B cell (primary cell): ENCODE results near the gene CPPED1. TPM values are rescaled to one million over a fixed set of nuclear protein-coding genes. Genes with fewer than 3 reads are reported as not detected.

Experiments
- ATAC-seq: fragments of 200-7000 bp; cut with Tn5 transposase; one replicate; pipeline ENCODE4 v1.10.0; 2021; ENCODE audit warnings: low read depth, mild to moderate bottlenecking, moderate number of reproducible peaks, moderate library complexity
- CTCF ChIA-PET: fragments of 350-600 bp; sonication (Branson Sonifier 250); formaldehyde crosslinking; loops from one replicate; lab custom pipeline; 2021; ENCODE audit warnings: antibody characterized with exemption, inconsistent platforms; lab: Charles Lee
- POLR2A ChIA-PET: fragments of 350-600 bp; sonication (Branson Sonifier 250); formaldehyde crosslinking; loops from one replicate; lab custom pipeline; 2021; ENCODE audit warnings: antibody characterized with exemption; lab: Charles Lee
- DNase-seq: peaks from one replicate; pipeline ENCODE4 v3.0.0; 2013
- H2AFZ ChIP-seq: 2 replicates; pipeline ENCODE4 v1.6.1; 2012; ENCODE audit warnings: mild to moderate bottlenecking, low read depth, low read length; ENCODE audit not compliant: insufficient read depth, poor library complexity, severe bottlenecking
- H3K27ac ChIP-seq, 2 donors: 1 replicate in 1 of 2; 2 replicates in 1 of 2; pipeline ENCODE4 v1.5.1; 2012 to 2013; ENCODE audit warnings: low read length in 2 of 2, mild to moderate bottlenecking in 2 of 2, moderate library complexity in 1 of 2
- H3K27me3 ChIP-seq, 4 experiments: fragments of 200-600 bp in 1 of 4; sonication (generic) in 1 of 4; replicated peaks in 1 of 4; 1 replicate in 2 of 4; 2 replicates in 2 of 4; pipeline versions ENCODE4 v1.6.1 to v1.7.0; 2013 to 2016; ENCODE audit warnings: low read length in 3 of 4, mild to moderate bottlenecking in 2 of 4, mixed read lengths in 1 of 4, moderate library complexity in 1 of 4; ENCODE audit not compliant: insufficient read depth in 4 of 4, control insufficient read depth in 3 of 4; ENCODE audit errors: control extremely low read depth in 1 of 4
- H3K36me3 ChIP-seq, 2 experiments: replicated peaks in 1 of 2; 1 replicate in 1 of 2; 2 replicates in 1 of 2; pipeline versions ENCODE4 v1.6.1 to v1.7.1; 2013; ENCODE audit warnings: low read length in 1 of 2; ENCODE audit not compliant: insufficient read depth in 2 of 2, control insufficient read depth in 1 of 2; ENCODE audit errors: control extremely low read depth in 1 of 2, extremely low read depth in 1 of 2
- H3K4me1 ChIP-seq, 2 donors: fragments of 200-600 bp in 1 of 2; sonication (generic) in 1 of 2; 1 replicate in 1 of 2; 2 replicates in 1 of 2; pipeline versions ENCODE4 v1.5.1 to v1.6.1; 2013 to 2017; ENCODE audit warnings: low read length in 2 of 2; ENCODE audit not compliant: control insufficient read depth in 2 of 2, insufficient read depth in 2 of 2
- H3K4me2 ChIP-seq: replicated peaks from 2 replicates; pipeline ENCODE3; 2012; ENCODE audit warnings: mild to moderate bottlenecking, low read depth, low read length; ENCODE audit not compliant: poor library complexity, severe bottlenecking
- H3K4me3 ChIP-seq, 5 experiments: fragments of 200-600 bp in 1 of 5; sonication (generic) in 1 of 5; 1 replicate in 3 of 5; 2 replicates in 2 of 5; pipeline versions ENCODE4 v1.5.1 to v1.7.0; 2011 to 2016; ENCODE audit warnings: low read length in 4 of 5, mild to moderate bottlenecking in 4 of 5, low read depth in 2 of 5, control low read depth in 1 of 5, moderate library complexity in 1 of 5; ENCODE audit not compliant: insufficient read depth in 1 of 5; ENCODE audit errors: control extremely low read depth in 1 of 5, extremely low read depth in 1 of 5
- H3K79me2 ChIP-seq: fragments of 200-600 bp; sonication (generic); one replicate; pipeline ENCODE4 v1.6.0; 2016; ENCODE audit warnings: low read length; ENCODE audit not compliant: control insufficient read depth, insufficient read depth
- H3K9ac ChIP-seq: fragments of 200-600 bp; sonication (generic); 2 replicates; pipeline ENCODE4 v1.6.1; 2017; ENCODE audit warnings: mild to moderate bottlenecking, low read length, moderate library complexity
- H3K9me3 ChIP-seq, 3 donors: one replicate each; pipeline versions ENCODE4 v1.6.1 to v1.7.1; 2013; ENCODE audit warnings: low read length in 2 of 3; ENCODE audit not compliant: control insufficient read depth in 2 of 3, insufficient read depth in 1 of 3; ENCODE audit errors: control extremely low read depth in 1 of 3
- H4K20me1 ChIP-seq: 2 replicates; pipeline ENCODE4 v1.6.0; 2012; ENCODE audit warnings: mild to moderate bottlenecking, low read length; ENCODE audit not compliant: insufficient read depth, control insufficient read depth, poor library complexity, severe bottlenecking
- H3K27ac Mint-ChIP-seq: one replicate; pipeline ENCODE4 v1.8.0; 2021; ENCODE audit warnings: mixed read lengths
- H3K27me3 Mint-ChIP-seq: one replicate; pipeline ENCODE4 v1.8.0; 2021; ENCODE audit warnings: mixed read lengths
- H3K4me1 Mint-ChIP-seq: one replicate; pipeline ENCODE4 v1.8.0; 2021; ENCODE audit warnings: mixed read lengths
- H3K4me3 Mint-ChIP-seq: one replicate; pipeline ENCODE4 v1.8.0; 2021; ENCODE audit warnings: mixed read lengths
- H3K9me3 Mint-ChIP-seq: one replicate; pipeline ENCODE4 v1.8.0; 2022; ENCODE audit warnings: mixed read lengths; ENCODE audit not compliant: insufficient read depth
- EZH2 ChIP-seq: IDR thresholded peaks from 2 replicates; pipeline ENCODE4 v1.6.1; 2012; ENCODE audit warnings: borderline replicate concordance, low read depth, mild to moderate bottlenecking, moderate library complexity, low read length; ENCODE audit not compliant: insufficient read depth, poor library complexity, severe bottlenecking
- WGBS: methylation state at CpG from one replicate; pipeline ENCODE4 v1.1.5; 2013; ENCODE audit warnings: missing lambda C conversion rate; ENCODE audit not compliant: insufficient coverage; 5-methylcytosine and 5-hydroxymethylcytosine counted together
- intact Hi-C: fragments of 100-400 bp; cut with micrococcal nuclease; formaldehyde crosslinking; loops from one replicate; pipeline ENCODE4 v1.10.0; 2022
- polyA plus RNA-seq: library from polyadenylated mRNA; depleted of rRNA; stranded (reverse); fragments of >200 nt; gene quantifications from 2 replicates; pipeline ENCODE4 v1.2.3, GENCODE V29; 2012
- total RNA-seq, 2 donors: library from RNA; stranded (reverse); fragments of 120-200 nt in 1 of 2; gene quantifications; 1 replicate in 1 of 2; 2 replicates in 1 of 2; pipeline versions ENCODE4 v1.2.3 to v1.2.4, GENCODE V29; 2013 to 2022
- TF ChIP-seq, protein P1 (sequence below): fragments of 200-600 bp; IDR thresholded peaks from one replicate; pipeline ENCODE4 v1.8.0; 2022; ENCODE audit warnings: antibody characterized with exemption, mild to moderate bottlenecking

The CPPED1 gene
- total and polyA plus RNA-seq, 2 donors (not counting 1 experiment from before 2014, with no cell fraction given) = 5.9 to 11.3 TPM

DNA sequence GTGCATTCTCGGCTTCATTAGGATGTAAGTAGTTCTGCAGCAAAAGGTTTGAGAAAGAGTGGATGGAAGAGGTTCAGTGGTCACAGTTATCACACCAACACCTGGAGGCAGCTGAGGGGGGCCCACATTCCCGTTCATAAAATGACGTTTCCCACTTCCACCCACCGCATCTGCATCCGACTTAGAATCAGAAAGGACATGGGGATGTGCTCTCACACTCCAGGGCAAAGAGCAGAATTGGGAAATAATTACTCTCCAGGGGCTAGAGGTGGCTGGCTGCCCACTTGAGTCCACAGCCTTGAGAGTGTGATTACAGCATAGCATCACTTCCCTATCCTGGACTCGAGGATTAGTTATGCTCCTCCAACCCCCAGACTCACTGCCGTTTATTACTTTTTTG lies 122.0 kb downstream of the CPPED1 start:
- 90% methylated on average over 7 of the region's 7 CpGs for WGBS
- H3K4me1 ChIP-seq = peaks cover 0 to 5% of the 10 kb centered on the region in 2 donors
- H3K27ac ChIP-seq = no peak overlapping the region
- Mint-ChIP-seq H3K4me1 (peaks cover 11% of the 10 kb centered on the region), H3K9me3 (no peaks in the 10 kb centered on the region), H3K27me3 (no peaks in the 10 kb centered on the region), H3K27ac (no peak overlapping the region), H3K4me3 (no peak overlapping the region)
- H3K9me3 ChIP-seq = no peaks in the 10 kb centered on the region
- ATAC-seq (no peak), DNase-seq (no peak)
- ChIA-PET POLR2A (no interaction called here), CTCF (no interaction called here)
- H3K9ac ChIP-seq = no peak overlapping the region
- H3K36me3 ChIP-seq = no peaks in the 10 kb centered on the region
- no peaks in the 10 kb centered on the region for H3K79me2 ChIP-seq
- no peak overlapping the region for H2AFZ ChIP-seq
- H4K20me1 ChIP-seq = no peaks in the 10 kb centered on the region
- no peak for TF ChIP-seq EZH2
- TF ChIP-seq, protein P1, sequence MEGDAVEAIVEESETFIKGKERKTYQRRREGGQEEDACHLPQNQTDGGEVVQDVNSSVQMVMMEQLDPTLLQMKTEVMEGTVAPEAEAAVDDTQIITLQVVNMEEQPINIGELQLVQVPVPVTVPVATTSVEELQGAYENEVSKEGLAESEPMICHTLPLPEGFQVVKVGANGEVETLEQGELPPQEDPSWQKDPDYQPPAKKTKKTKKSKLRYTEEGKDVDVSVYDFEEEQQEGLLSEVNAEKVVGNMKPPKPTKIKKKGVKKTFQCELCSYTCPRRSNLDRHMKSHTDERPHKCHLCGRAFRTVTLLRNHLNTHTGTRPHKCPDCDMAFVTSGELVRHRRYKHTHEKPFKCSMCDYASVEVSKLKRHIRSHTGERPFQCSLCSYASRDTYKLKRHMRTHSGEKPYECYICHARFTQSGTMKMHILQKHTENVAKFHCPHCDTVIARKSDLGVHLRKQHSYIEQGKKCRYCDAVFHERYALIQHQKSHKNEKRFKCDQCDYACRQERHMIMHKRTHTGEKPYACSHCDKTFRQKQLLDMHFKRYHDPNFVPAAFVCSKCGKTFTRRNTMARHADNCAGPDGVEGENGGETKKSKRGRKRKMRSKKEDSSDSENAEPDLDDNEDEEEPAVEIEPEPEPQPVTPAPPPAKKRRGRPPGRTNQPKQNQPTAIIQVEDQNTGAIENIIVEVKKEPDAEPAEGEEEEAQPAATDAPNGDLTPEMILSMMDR = no peak
- H3K27me3 ChIP-seq = no peaks in the 10 kb centered on the region
- no peak overlapping the region for H3K4me3 ChIP-seq
- intact Hi-C loops = no loop called here
- H3K4me2 ChIP-seq = no peak overlapping the region

DNA sequence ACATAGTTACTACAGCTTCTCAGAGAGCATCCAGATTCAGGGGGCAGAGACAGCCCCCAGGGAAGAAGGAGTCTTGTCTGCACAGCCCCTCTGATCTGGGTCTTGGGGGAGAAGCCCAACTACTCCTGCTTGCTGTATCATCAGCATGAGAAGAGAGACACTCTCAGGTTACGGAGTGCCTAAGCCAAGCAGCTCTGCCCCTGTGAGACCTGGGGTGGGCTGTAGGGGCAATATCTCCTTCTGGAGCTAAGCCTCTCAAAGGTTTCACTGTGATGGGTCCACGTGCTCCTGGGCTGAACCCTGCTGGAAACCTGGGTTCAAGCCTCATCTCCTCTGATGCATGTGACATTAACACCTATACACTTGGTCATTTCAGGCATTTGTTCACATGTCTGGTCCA lies 123.2 kb downstream of the CPPED1 start:
- no peak overlapping the region for H3K4me3 ChIP-seq
- no peak for DNase-seq
- no peaks in the 10 kb centered on the region for H4K20me1 ChIP-seq
- Mint-ChIP-seq H3K9me3 (no peaks in the 10 kb centered on the region), H3K4me1 (peaks cover 11% of the 10 kb centered on the region), H3K4me3 (no peak overlapping the region), H3K27ac (no peak overlapping the region), H3K27me3 (no peaks in the 10 kb centered on the region)
- H3K27ac ChIP-seq = no peak overlapping the region
- CTCF ChIA-PET = no interaction called here
- TF ChIP-seq EZH2 = no peak
- TF ChIP-seq, protein P1 = no peak
- no peaks in the 10 kb centered on the region for H3K79me2 ChIP-seq
- POLR2A ChIA-PET = no interaction called here
- intact Hi-C loops = no loop called here
- peaks cover 0 to 5% of the 10 kb centered on the region in 2 donors for H3K4me1 ChIP-seq
- no peak overlapping the region for H3K9ac ChIP-seq
- no peaks in the 10 kb centered on the region for H3K9me3 ChIP-seq
- H2AFZ ChIP-seq = no peak overlapping the region
- no peaks in the 10 kb centered on the region for H3K27me3 ChIP-seq
- no peaks in the 10 kb centered on the region for H3K36me3 ChIP-seq
- no peak for ATAC-seq
- WGBS = 71% methylated on average over 2 of the region's 2 CpGs
- no peak overlapping the region for H3K4me2 ChIP-seq
